Gastroesophageal sphincter (tissue), 4 donors: ENCODE measurements around the gene BPHL. TPM values are rescaled to one million over a fixed set of nuclear protein-coding genes. Genes with fewer than 3 reads are reported as not detected.
"Not testable (repeated sequence)": the region's sequence is repeated elsewhere in the genome, so short reads cannot be mapped to it uniquely, and the experiment has no call there.

ENCODE experiments used
- ATAC-seq: fragments of 150-250 bp; one replicate; pipeline ENCODE4 v1.9.1; 2016; ENCODE audit warnings: mild to moderate bottlenecking, moderate library complexity
- H3K27ac ChIP-seq, 4 donors: fragments of 200-600 bp; sonication (generic) in 3 of 4; 1 replicate in 3 of 4; 2 replicates in 1 of 4; pipeline ENCODE4 v1.5.1; 2016 to 2019
- H3K27me3 ChIP-seq: fragments of 200-600 bp; sonication (generic); one replicate; pipeline ENCODE4 v1.5.1; 2019
- H3K36me3 ChIP-seq, 2 donors: fragments of 200-600 bp; sonication (generic); one replicate each; pipeline ENCODE4 v1.5.1; 2019; ENCODE audit warnings: control low read depth in 1 of 2
- H3K4me1 ChIP-seq, 3 donors: fragments of 200-600 bp; sonication (generic); 1 replicate in 2 of 3; 2 replicates in 1 of 3; pipeline ENCODE4 v1.5.1; 2016 to 2019; ENCODE audit warnings: control low read depth in 2 of 3
- H3K4me3 ChIP-seq, 2 donors: fragments of 200-600 bp; sonication (generic); one replicate each; pipeline ENCODE4 v1.5.1; 2019; ENCODE audit warnings: mild to moderate bottlenecking in 1 of 2, moderate library complexity in 1 of 2
- H3K9me3 ChIP-seq, 3 donors: fragments of 200-600 bp; sonication (generic); one replicate each; pipeline ENCODE4 v1.5.1; 2017 to 2019; ENCODE audit warnings: control low read depth in 2 of 3
- EP300 ChIP-seq: sonication (generic); formaldehyde crosslinking; IDR thresholded peaks from one replicate; pipeline ENCODE4 v1.6.1; 2017; ENCODE audit warnings: antibody characterized with exemption, mild to moderate bottlenecking
- POLR2A ChIP-seq, 2 donors: fragments of 450-650 bp; IDR thresholded peaks; one replicate each; pipeline ENCODE4 v1.6.1; 2017; ENCODE audit warnings: antibody characterized with exemption in 2 of 2, mild to moderate bottlenecking in 2 of 2, moderate library complexity in 1 of 2
- POLR2AphosphoS5 ChIP-seq: sonication (generic); formaldehyde crosslinking; IDR thresholded peaks from one replicate; pipeline ENCODE4 v1.6.1; 2017; ENCODE audit warnings: antibody characterized with exemption
- WGBS, 2 donors: methylation state at CpG; one replicate each; pipeline ENCODE4 v1.1.5; 2018; ENCODE audit warnings: low coverage in 1 of 2; 5-methylcytosine and 5-hydroxymethylcytosine counted together
- total RNA-seq, 4 donors: library from RNA; depleted of rRNA; stranded (reverse); fragments of >200 nt; gene quantifications; one replicate each; pipeline ENCODE4 v1.1.0, GENCODE V29; 2016
- TF ChIP-seq, protein P1 (sequence below), 4 experiments: fragments of 200-600 bp in 2 of 4; fragments of 450-650 bp in 2 of 4; sonication (generic) in 1 of 4; IDR thresholded peaks; one replicate each; pipeline ENCODE4 v1.5.1; 2017 to 2019; ENCODE audit warnings: antibody characterized with exemption in 4 of 4, mild to moderate bottlenecking in 2 of 4, moderate library complexity in 2 of 4

BPHL gene
- total RNA-seq, 4 donors from 2014 or later, result 4.8 to 16.6 (median 6.5) TPM

GRCh38 chr6:3136292-3137011, 17.9 kb downstream of the BPHL start:
- WGBS, 2 donors, result 84 to 93% methylated on average over 3 to 8 of the region's 8 CpGs
- peaks cover 0 to 92% of the 10 kb centered on the region in 2 donors for H3K36me3 ChIP-seq
- ATAC-seq, result no peak
- no peak overlapping the region for H3K27ac ChIP-seq
- H3K9me3 ChIP-seq, result no peaks in the 10 kb centered on the region
- peaks cover 0 to 10% (median 0%) of the 10 kb centered on the region in 3 donors for H3K4me1 ChIP-seq
- TF ChIP-seq EP300, result no peak
- no peak for TF ChIP-seq POLR2AphosphoS5
- no peak for TF ChIP-seq POLR2A (IDR thresholded peaks at IDR 0.05)
- TF ChIP-seq, protein P1, sequence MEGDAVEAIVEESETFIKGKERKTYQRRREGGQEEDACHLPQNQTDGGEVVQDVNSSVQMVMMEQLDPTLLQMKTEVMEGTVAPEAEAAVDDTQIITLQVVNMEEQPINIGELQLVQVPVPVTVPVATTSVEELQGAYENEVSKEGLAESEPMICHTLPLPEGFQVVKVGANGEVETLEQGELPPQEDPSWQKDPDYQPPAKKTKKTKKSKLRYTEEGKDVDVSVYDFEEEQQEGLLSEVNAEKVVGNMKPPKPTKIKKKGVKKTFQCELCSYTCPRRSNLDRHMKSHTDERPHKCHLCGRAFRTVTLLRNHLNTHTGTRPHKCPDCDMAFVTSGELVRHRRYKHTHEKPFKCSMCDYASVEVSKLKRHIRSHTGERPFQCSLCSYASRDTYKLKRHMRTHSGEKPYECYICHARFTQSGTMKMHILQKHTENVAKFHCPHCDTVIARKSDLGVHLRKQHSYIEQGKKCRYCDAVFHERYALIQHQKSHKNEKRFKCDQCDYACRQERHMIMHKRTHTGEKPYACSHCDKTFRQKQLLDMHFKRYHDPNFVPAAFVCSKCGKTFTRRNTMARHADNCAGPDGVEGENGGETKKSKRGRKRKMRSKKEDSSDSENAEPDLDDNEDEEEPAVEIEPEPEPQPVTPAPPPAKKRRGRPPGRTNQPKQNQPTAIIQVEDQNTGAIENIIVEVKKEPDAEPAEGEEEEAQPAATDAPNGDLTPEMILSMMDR (IDR thresholded peaks at IDR 0.05), result no peak
- H3K27me3 ChIP-seq, result no peaks in the 10 kb centered on the region
- H3K4me3 ChIP-seq, result no peak overlapping the region

GRCh38 chr6:3137057-3137777, 18.7 kb downstream of the BPHL start:
- 91 to 96% methylated on average over 9 to 12 of the region's 12 CpGs for WGBS, 2 donors
- TF ChIP-seq POLR2AphosphoS5 (no peak), POLR2A (IDR thresholded peaks at IDR 0.05) (no peak), EP300 (no peak)
- TF ChIP-seq, protein P1 (IDR thresholded peaks at IDR 0.05), result no peak
- no peaks in the 10 kb centered on the region for H3K27me3 ChIP-seq
- H3K4me1 ChIP-seq, result peaks cover 0 to 10% (median 0%) of the 10 kb centered on the region in 3 donors
- peaks cover 0 to 92% of the 10 kb centered on the region in 2 donors for H3K36me3 ChIP-seq
- ATAC-seq, result no peak
- no peak overlapping the region for H3K4me3 ChIP-seq
- H3K9me3 ChIP-seq, result no peaks in the 10 kb centered on the region
- no peak overlapping the region for H3K27ac ChIP-seq

DNA sequence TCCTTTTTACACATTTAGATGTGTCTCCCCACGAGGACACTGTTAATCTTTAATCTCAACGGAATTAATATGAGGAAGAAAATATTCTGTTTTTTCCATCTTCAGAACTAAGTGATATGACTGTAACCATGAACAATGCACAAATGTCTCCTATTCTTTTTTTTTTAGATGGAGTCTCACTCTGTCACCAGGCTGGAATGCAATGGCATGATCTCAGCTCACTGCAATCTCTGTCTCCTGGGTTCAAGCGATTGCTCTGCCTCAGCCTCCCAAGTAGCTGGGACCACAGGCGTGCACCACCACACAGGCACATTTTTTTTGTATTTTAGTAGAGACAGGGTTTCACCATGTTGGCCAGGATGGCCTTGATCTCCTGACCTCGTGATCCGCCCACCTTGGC, 19.4 kb downstream of the BPHL start:
- H3K27me3 ChIP-seq, H3K4me3 ChIP-seq, ATAC-seq, H3K27ac ChIP-seq, H3K9me3 ChIP-seq: not testable (repeated sequence)
- WGBS, 2 donors, result 82 to 92% methylated on average over 4 to 6 of the region's 6 CpGs
- peaks cover 0 to 10% (median 0%) of the 10 kb centered on the region in 3 donors for H3K4me1 ChIP-seq
- H3K36me3 ChIP-seq, result peaks cover 0 to 92% of the 10 kb centered on the region in 2 donors

- H3K27ac ChIP-seq, result peak overlapping the region in 2 of 4 donors; percentile 12 to 30
- no peaks in the 10 kb centered on the region for H3K27me3 ChIP-seq
- peaks cover 0 to 10% (median 0%) of the 10 kb centered on the region in 3 donors for H3K4me1 ChIP-seq
- TF ChIP-seq, protein P1 (IDR thresholded peaks at IDR 0.05), result no peak
- TF ChIP-seq POLR2A (IDR thresholded peaks at IDR 0.05) (no peak), POLR2AphosphoS5 (no peak), EP300 (no peak)
- 59 to 67% methylated on average over 1 of the region's 1 CpG for WGBS, 2 donors
- H3K36me3 ChIP-seq, result peaks cover 0 to 92% of the 10 kb centered on the region in 2 donors
- H3K4me3 ChIP-seq, result no peak overlapping the region
- no peak for ATAC-seq
- no peaks in the 10 kb centered on the region for H3K9me3 ChIP-seq
Measured at GRCh38 chr6:3138341-3138740, 19.8 kb downstream of the BPHL start.

- 58 to 60% methylated on average over 5 to 7 of the region's 14 CpGs for WGBS, 2 donors
- Histone ChIP-seq H3K4me1 (peaks cover 0 to 10% (median 0%) of the 10 kb centered on the region in 3 donors), H3K27me3 (no peaks in the 10 kb centered on the region), H3K9me3 (no peaks in the 10 kb centered on the region), H3K36me3 (peaks cover 0 to 92% of the 10 kb centered on the region in 2 donors), H3K4me3 (no peak overlapping the region), H3K27ac (peak overlapping the region in 3 of 4 donors; percentile 21 to 40 (median 30))
- ATAC-seq, result peak; percentile 84
- TF ChIP-seq POLR2AphosphoS5 (peak; percentile 4), EP300 (no peak), POLR2A (IDR thresholded peaks at IDR 0.05) (peak in 1 of 2 donors; percentile 22)
- TF ChIP-seq, protein P1 (IDR thresholded peaks at IDR 0.05), result no peak
Measured at GRCh38 chr6:3139090-3139903, 20.8 kb downstream of the BPHL start.
